Left renal cortex interstitium (tissue), 4 donors: ENCODE measurements around the gene GLMP. TPM values are rescaled to one million over a fixed set of nuclear protein-coding genes. Genes with fewer than 3 reads are reported as not detected.
A peak's percentile ranks its signal among the peaks of the same experiment; 100 is the strongest.

Experiments
- DNase-seq, 4 donors: peaks; one replicate each; pipeline ENCODE4 v3.0.0-alpha.2; 2013; ENCODE audit warnings: low read depth in 4 of 4, low spot score in 2 of 4, missing footprints in 1 of 4
- polyA plus RNA-seq, 4 donors: library from polyadenylated mRNA; unstranded; fragments of 120-200 nt; gene quantifications; one replicate each; pipeline ENCODE4 v1.2.1, GENCODE V29; 2013; ENCODE audit not compliant: insufficient read length in 4 of 4

The GLMP gene
- polyA plus RNA-seq, 4 donors = 54.6 to 73.3 (median 65.4) TPM

GRCh38 chr1:156289857-156290256 lies 5.6 kb downstream of the GLMP start:
- DNase-seq = no peak

DNA sequence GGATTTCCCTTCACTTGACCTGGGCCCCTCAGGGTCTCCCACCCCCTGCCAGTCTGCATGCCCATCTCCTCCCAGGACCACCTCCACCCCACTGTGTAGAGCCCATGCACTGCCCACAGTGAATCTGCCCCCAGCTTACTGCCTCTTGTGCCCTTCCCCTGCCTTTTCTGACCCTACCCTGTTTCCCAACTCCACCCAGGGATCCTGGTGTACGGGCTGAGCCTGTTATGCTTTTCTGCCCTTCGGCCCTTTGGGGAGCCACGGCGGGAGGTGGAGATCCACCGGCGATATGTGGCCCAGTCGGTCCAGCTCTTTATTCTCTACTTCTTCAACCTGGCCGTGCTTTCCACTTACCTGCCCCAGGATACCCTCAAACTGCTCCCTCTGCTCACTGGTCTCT lies 9.4 kb downstream of the GLMP start:
- no peak for DNase-seq

DNA sequence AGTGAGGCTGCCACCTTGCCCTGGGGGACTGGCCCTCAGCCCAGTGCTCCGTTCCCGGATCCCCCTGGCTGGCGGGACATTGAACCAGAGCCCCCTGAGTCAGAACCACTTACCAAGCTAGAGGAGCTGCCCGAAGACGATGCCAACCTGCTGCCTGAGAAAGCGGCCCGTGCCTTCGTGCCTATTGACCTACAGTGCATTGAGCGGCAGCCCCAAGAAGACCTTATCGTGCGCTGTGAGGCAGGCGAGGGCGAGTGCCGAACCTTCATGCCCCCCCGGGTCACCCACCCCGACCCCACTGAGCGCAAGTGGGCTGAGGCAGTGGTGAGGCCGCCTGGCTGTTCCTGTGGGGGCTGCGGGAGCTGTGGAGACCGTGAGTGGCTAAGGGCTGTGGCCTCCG lies 10.0 kb downstream of the GLMP start:
- no peak for DNase-seq

DNA sequence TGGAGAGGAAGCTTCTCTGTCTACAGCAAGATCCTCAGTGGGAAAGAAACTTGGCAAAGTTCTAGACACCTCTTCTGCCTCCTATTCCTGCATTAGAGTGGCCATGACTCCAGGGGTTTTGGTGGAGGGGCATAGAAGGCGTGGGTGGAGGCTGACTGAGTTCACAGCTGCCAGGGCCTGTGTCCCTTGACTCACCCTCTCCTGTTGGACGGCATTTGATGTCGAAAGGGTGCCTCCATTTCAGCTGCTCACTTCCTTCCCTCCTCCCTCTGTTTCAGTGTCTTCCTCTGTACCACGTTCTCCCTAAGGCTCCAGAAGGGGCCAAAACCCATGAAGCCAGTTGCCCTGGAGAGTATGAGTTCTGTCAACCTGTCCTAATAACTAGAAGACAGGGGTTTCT lies 10.7 kb downstream of the GLMP start:
- no peak for DNase-seq

DNA sequence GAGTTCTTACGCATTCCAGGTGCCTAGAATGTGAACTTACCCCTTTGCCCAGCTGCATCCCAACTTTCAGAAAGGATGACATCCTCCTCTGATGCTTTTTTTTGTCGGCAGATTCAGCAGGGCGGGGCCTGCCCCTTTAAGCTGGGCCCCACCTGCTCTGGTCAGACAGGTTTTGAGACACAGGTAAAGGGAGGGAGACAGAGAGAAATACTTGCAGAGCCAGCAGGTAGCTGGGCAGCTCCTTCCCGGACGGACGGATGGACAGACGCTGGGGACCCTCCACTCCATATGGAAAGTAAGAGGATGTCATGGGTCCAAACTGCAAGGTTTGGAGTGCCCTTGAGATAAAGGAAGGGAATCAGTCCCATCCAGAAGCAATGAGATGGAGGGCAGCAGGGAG lies 11.4 kb downstream of the GLMP start, which contains the start of gene TMEM79:
TMEM79 (plus strand) TSS at position 214 of the 400 bp plus-strand sequence. CDS start 902 bp downstream, outside the sequence.
- no peak for DNase-seq

GRCh38 chr1:156283521-156283920 lies 12.0 kb downstream of the GLMP start:
- no peak for DNase-seq

GRCh38 chr1:156282479-156283222 lies 12.8 kb downstream of the GLMP start, which contains the start of gene SMG5:
SMG5 (minus strand) TSS chr1:156282825; CDS start chr1:156282680, 145 bp downstream.
- peak; percentile 90 to 98 (median 96) for DNase-seq

- no peak for DNase-seq
Measured at GRCh38 chr1:156281693-156282478, 13.6 kb downstream of the GLMP start.

DNA sequence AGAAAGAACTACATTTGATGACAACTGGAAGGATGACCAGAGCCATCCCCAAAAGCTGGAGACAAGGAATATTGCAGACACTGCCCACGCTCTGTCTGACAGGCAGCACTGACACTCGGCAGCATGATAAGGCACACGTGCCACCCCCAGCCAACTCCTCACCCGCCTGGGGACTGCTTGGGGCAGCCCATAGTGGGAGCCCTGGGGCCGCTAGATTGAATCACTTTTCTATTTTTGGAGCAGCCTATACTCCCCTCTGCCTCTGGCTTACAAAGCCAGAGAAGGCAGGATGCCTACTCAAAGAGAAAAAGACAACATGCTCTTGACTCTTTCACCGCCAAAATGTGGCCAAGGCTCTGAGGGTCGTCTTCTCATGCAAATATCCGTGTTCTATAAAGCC lies 14.2 kb downstream of the GLMP start:
- DNase-seq = no peak

GRCh38 chr1:156279837-156280236 lies 15.6 kb downstream of the GLMP start:
- no peak for DNase-seq

DNA sequence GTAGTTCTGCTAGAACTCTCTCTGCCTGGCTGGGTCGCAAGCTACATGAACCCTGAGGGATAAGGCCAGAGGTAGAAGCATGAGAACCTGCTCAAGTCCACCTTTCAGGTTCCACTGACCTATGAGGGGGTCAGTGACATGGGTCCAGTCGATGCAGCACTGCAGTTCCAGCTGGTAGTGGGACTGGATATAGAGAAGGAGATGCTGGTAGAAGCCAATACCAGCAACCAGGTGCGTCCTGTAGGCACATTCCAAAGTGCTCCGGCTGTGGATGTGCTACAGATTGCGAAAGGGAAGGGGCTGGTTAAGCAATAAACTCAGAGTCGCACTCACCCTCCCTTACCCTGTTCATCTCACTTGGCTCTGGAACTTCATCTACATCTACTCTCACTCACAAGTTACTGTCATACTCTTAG lies 18.5 kb downstream of the GLMP start:
- no peak for DNase-seq

GRCh38 chr1:156276532-156276931 lies 18.9 kb downstream of the GLMP start:
- DNase-seq = no peak

GRCh38 chr1:156270314-156270713 lies 25.2 kb downstream of the GLMP start:
- DNase-seq = no peak

DNA sequence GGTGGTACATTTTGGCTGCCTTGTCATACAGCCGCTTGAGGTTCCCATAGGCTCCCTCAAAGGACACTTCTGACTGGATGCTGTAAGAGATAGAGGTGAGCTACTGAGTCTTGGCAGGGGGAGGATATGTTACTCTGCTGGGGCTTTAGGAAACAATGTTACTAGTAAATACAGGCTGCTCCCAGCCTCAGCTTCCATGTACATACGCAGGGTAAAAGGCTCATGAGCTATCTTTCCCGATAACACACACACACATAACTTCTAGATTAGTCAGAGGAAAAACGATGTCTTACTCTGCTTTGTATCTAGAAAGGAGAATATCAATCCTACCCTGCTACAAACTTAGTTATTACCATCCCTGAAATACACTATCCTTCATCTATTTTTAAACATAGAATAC lies 27.1 kb downstream of the GLMP start:
- no peak for DNase-seq

DNA sequence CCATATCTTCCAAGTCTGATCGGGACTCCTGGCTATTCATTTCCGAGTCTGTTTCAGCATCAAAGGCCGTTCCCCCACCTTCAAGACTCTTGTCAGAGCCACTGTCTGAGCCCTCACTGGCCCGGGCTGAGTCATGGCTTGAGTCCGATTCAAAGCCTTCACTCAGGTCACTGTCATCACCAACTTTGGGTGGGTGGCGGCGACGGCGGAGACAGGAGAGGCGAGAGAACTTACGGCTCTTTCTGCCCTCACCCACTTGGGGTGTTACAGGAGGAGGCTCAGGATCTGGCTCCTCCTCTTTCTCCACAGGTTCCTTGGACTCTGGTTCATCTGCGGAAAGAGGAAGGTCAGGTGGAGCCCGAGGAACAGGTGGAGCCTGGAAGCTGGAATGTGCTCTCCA lies 29.4 kb downstream of the GLMP start:
- DNase-seq = no peak

DNA sequence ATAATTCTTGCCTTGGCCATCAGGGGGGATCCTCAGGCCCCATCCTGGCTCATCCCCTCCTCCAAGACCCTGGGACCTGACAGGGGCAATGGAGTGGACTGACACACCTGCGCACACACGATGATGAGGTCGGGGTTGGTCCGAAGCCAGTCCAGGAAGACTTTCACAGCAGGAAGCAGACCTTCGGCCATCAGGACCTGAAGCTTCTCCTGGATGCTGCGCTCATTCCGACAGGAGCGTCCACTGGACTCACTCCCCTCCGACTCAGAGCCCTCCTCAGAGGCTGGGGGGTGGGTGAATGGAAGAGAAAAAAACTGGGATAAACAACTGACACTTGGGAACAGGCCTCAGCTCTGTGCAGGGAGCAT lies 32.2 kb downstream of the GLMP start:
- DNase-seq = no peak

- DNase-seq = no peak
Measured at GRCh38 chr1:156262461-156263287, 32.8 kb downstream of the GLMP start.

- no peak for DNase-seq
Measured at GRCh38 chr1:156260896-156261295, 34.6 kb downstream of the GLMP start.

- DNase-seq = no peak
Measured at GRCh38 chr1:156259805-156260204, 35.7 kb downstream of the GLMP start.

DNA sequence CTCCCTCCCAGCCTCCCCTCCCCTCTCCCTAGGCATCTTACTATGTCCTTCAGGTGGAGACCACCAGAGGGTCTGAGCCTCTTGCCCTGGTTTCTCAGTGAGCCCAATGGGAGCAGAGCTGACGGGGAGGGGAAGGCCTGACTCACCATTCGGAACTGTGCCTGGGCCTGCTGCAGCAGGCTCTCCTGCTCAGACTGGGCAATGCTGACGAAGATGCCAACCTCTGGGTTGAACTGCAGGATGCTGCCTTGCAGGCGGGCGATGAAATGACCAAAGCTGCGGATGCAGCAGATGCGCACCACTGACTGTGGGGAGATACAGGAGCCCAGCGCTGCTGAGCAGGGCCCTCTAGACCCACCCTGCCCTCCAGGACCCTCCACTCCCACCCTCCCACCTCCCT lies 36.6 kb downstream of the GLMP start:
- no peak for DNase-seq

DNA sequence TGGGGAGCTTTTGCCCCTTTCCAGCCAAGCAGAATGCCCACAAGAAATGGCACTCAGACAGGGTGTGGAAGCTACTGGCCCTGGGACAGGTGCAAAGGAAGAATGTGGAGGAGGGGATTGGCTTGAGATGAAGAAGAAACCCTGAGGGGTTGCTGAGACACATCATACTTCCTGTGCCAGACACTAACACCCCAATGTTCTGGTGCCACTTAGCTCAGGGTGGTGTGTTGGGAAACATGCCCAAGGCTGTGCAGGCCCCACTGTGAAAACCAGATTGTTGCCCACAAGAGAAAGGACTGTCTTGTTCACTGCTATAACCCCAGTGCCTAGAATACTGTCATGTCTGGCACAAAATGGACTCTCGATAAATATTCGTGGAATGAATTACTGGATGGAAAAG lies 37.8 kb downstream of the GLMP start:
- no peak for DNase-seq
